AG20443 (cell line): Measurements from ENCODE around the gene WASHC3.
"Not testable (repeated sequence)": the region's sequence is repeated elsewhere in the genome, so short reads cannot be mapped to it uniquely, and the experiment has no call there.

ENCODE experiments used
- DNase-seq: peaks from one replicate; pipeline ENCODE4 v3.0.0; 2012; ENCODE audit warnings: low spot score, mixed read lengths

The WASHC3 gene

GRCh38 chr12:102050660-102051430, 10.9 kb downstream of the WASHC3 start:
- DNase-seq = no peak

DNA sequence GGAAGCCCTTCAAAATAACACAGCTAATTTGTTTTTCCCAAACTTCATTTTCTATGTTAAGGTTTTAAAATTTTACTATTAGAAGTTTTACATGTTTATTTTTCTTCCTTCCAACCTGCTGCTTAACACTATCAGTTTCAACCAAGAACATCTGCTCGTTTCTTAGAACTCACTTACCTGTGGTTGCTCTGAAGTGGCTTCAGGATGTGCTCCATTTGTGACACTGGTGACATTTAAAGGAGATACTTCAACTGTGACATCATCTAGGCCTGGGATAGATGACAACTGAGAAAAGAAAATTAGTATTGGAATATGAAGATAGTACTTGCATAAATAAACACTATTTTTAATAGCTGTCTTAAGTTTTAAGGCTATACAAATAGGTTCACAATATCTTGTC, 17.9 kb downstream of the WASHC3 start:
- DNase-seq = no peak

DNA sequence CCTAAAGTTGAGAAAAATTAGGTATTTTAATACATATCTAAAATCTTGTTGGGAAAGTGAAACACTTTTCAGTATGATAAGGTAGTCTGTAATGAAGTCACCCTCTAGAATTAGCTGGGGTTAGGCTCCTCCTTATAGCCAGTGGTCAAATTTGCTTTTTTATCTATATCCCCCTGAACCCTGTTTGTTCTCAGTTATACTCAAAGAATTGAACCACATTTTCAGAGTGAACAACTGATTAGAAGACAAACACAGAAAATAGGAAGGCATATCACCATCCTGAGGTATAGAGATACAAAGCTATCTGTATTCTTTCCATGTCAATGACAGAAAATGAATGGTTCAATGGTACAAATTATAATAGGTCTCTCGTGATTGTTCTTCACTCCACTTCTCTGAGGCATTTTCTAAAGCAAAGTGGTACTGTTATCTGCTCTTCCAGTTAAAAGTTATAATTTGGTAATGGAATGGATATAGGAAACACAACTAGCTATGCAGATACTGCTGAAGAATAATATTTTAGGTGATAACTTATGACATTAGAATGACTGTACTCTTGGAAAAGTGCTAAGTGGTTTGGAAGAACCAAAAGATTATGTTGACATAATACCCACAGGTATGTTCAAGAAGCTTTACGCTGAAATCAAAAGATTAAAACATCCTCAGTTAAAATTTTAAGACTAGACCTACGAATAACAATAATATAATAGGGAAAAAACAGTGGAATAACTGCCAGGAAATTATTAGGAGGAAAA, 27.6 kb downstream of the WASHC3 start:
- DNase-seq = peak; percentile 14

DNA sequence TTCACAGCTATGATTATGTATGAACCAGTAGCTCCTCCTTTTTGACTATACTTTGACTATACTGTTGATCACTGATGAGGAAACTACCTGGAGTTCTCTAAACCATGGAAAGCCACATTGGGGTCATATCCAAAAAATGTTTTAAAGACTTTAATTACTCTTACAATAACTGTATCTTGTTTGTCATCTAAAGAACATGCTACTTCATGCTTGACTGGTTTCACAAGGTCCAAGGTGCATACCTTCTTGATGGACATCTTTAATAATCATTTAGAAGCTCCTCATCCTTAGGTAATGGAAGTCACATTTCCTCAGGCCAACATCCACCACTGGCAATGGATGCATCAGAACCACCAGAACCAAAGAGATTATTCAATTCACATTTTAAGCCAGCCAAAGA, 29.9 kb downstream of the WASHC3 start:
- no peak for DNase-seq

DNA sequence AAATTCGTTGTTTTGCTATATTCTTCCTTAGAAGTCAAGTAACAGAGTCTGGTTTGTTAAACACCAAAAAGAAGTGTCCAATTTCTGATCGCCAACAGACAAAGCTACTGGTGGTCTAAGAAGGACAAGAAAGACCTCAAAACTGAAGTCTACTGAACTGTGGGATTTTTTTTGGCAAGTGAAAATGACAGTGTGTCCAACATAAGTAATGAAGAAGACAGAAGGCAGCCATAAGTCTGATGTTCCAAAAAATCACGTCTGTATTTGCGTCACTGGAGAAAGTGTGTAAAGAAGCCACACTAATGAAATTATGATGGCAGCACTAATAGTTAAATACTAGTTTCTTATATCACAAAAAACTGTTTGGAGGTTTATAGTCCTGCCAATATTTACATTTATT, 32.6 kb downstream of the WASHC3 start:
- no peak for DNase-seq

GRCh38 chr12:102026728-102027127, 35.1 kb downstream of the WASHC3 start:
- DNase-seq = no peak

- DNase-seq = no peak
Measured at GRCh38 chr12:102024765-102025164, 37.0 kb downstream of the WASHC3 start.

DNA sequence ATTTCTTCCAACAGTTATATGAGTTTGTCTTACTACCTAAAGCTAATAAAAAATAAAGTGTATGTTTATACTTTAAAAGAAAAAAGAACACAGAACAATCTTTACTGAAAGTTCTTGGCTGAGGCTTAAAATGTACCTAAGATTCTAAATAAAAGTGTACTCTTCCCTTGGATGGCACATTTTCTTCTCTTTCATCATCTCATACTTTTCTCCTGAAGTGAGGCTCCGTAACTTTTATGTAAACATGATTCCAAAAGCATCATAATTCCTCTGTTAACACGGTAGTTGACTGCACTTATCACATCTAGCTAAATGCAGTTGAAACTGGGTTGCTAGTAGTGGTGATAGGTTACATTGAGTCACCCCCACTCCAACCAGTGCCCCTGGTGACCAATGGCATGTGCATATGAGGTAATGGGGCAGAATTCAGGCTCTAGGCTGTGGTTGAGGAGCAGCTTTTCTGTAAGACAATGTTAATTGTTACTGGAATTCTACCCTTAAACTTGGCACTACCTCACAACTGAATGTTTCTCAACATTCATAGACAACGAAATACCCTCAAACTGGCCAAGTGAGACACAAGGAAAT, 38.4 kb downstream of the WASHC3 start:
- DNase-seq = peak; percentile 30

GRCh38 chr12:102022286-102022685, 39.5 kb downstream of the WASHC3 start:
- DNase-seq = no peak

DNA sequence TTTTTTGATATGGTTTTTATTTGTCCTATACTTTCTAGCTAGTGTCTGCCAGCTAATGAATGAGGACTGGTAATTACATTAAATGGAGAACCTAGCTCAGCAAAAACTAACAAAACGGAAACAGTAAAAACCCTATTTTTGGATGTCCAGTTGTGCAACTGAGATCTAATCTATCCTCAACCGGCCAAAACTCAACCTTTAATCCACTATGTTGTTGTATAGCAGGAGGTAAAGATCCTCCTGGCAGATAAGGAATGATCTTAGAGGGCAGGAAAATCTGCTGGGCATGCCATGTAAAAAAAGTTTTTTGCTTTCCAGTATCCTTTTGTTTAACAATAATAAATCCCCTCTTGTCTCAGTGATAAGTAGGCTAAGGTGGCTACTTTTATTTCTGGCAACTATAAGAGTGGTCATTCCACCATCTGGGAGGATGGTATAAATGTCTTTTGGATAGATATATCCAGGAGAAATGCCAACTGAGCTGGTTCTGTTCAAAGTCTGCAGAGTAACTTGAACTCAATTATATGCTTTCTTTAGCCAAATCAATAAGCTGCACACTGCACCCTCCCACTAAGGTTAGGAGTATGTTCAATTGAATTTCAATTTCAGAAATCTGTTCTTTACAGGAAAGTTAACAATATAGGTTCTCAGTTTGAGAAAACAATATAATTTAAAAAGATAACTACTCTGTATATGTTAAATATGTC, 40.1 kb downstream of the WASHC3 start:
- DNase-seq = no peak

- DNase-seq = not testable (repeated sequence)
Measured at GRCh38 chr12:102018607-102019006, 43.2 kb downstream of the WASHC3 start.

- DNase-seq = no peak
Measured at GRCh38 chr12:102016472-102016871, 45.3 kb downstream of the WASHC3 start.

DNA sequence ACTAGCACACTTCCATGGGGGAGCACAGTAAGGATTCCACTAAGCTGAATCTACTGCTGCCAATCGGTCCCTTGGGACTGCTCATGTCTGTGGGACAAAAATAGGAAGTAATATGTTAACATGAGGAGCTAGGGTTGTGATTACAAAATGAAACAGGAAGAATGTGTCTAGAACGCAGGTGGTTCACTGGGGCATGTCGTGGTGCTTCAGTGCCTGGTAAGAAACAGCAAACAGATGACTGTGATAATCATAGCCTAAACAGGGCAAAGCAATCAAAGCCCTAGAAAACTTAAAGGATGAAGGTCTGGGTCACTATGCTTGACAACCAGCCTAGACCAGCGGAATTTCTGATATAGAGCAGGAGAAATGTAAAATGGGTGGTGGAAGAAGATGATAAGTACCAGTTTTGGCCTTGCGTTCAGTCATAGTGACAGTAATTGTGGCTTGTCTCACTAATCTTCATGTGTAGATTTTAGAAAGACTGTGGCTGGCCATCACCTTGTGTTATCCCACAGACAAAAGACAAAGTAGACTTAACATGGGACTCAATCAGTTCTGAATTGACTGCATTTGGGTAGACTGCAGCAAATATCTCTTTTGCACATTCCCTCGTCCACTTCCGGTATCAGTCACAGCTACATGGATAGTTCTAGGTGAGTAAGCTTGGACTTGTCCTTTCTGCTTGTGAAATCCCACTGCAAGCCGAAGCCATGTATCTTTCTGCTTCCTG, 51.4 kb downstream of the WASHC3 start:
- no peak for DNase-seq

GRCh38 chr12:102009796-102010195, 52.0 kb downstream of the WASHC3 start:
- DNase-seq = no peak

DNA sequence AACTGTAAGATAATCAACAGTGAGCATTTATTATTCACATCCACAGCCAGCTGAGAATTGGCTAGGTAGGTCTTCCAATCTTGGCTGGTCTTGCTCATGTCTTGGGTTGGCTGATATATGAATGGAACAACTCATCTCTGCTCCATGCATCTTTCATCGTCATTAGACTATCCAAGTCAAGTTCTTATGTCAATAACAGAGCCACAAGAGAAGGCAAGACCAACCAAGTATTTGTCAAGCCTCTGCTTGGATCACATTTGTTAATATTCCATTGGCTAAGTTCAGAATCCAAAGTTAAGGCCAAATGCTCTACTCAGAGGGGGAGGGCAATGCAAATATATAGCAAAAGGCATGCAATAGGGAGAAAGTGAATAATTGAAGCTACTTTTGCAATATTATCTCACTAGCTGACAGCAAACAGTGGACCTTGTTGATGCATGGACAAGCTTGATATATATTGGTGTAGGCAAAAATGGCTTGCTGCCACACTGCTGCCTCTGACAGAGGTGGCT, 53.1 kb downstream of the WASHC3 start:
- no peak for DNase-seq

GRCh38 chr12:102005256-102005655, 56.5 kb downstream of the WASHC3 start:
- no peak for DNase-seq

DNA sequence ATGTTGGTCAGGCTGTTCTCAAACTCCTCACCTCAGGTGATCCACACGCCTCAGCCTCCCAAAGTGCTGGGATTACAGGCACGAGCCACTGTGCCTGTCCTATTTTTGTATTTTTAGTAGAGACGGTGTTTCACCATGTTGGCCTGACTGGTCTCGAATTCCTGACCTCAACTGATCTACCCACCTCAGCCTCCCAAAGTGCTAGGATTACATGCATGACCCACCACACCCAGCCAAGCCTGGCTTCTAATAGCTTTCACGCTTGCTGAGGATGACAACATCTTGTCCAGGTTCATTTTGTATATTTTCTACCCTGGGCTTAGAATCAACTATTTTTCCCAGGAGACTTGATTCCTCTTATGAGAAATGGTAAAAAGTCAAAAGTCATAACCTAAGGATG, 64.7 kb downstream of the WASHC3 start:
- DNase-seq = no peak

DNA sequence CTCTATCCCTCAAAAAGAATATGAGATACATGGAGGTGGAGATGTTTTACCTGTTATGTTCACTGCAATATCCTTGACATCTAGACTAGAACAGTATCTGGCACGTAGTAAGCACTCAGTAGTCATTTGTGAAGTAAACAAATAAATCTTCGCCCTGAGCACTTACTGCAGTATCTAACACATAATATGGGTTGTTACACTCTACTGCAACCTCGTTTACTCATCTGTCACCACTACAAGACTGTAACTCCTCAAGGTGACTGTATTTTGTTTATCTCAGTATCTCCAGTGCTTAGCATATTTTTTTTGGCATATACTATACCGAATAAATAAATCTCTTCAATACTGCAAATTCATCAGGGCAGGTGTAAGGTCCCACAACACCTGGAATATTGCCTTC, 66.1 kb downstream of the WASHC3 start:
- no peak for DNase-seq

- no peak for DNase-seq
Measured at GRCh38 chr12:101992091-101992490, 69.7 kb downstream of the WASHC3 start.

GRCh38 chr12:101982307-101982706, 79.5 kb downstream of the WASHC3 start:
- no peak for DNase-seq

GRCh38 chr12:101981868-101982267, 79.9 kb downstream of the WASHC3 start:
- DNase-seq = no peak

GRCh38 chr12:101968770-101969169, 93.0 kb downstream of the WASHC3 start:
- no peak for DNase-seq
